SK-N-SH treated with all-trans-retinoic acid at 6 μM for 48 hours (cell line): ENCODE results near the gene ERVK3-1.
"Not testable (repeated sequence)": the region's sequence is repeated elsewhere in the genome, so short reads cannot be mapped to it uniquely, and the experiment has no call there.

Experiments
- ATAC-seq: fragments of 200-7000 bp; cut with Tn5 transposase; 3 replicates; pipeline ENCODE4 v1.9.1; 2020; ENCODE audit warnings: mild to moderate bottlenecking, moderate library complexity
- ARNTL ChIP-seq: fragments of 450-650 bp; formaldehyde crosslinking; IDR thresholded peaks from 2 replicates; pipeline ENCODE4 v1.5.0; 2020; ENCODE audit warnings: low read depth, mild to moderate bottlenecking, moderate library complexity, borderline replicate concordance
- BACH2 ChIP-seq: fragments of 250-450 bp; sonication (Bioruptor Pico); IDR thresholded peaks from 2 replicates; pipeline ENCODE4 v1.9.0; 2021; ENCODE audit warnings: mild to moderate bottlenecking, borderline replicate concordance
- CSDC2 ChIP-seq: fragments of 250-450 bp; sonication (Bioruptor Pico); IDR thresholded peaks from 2 replicates; pipeline ENCODE4 v1.5.0; 2020; ENCODE audit warnings: mild to moderate bottlenecking, moderate library complexity
- ESRRG ChIP-seq: fragments of 250-450 bp; sonication (Bioruptor Pico); IDR thresholded peaks from 2 replicates; pipeline ENCODE4 v1.6.1; 2021; ENCODE audit warnings: mild to moderate bottlenecking
- GLIS3 ChIP-seq: fragments of 250-450 bp; sonication (Bioruptor Pico); IDR thresholded peaks from 2 replicates; pipeline ENCODE4 v1.5.0; 2020; ENCODE audit warnings: mild to moderate bottlenecking, moderate library complexity
- PATZ1 ChIP-seq: fragments of 250-450 bp; sonication (Bioruptor Pico); IDR thresholded peaks from 2 replicates; pipeline ENCODE4 v1.8.0; 2020; ENCODE audit warnings: mild to moderate bottlenecking, moderate library complexity, borderline replicate concordance
- PPARA ChIP-seq: fragments of 250-450 bp; sonication (Bioruptor Pico); IDR thresholded peaks from 2 replicates; pipeline ENCODE4 v1.5.0; 2020; ENCODE audit warnings: mild to moderate bottlenecking, borderline replicate concordance
- SNAI2 ChIP-seq: fragments of 250-450 bp; sonication (Bioruptor Pico); IDR thresholded peaks from 2 replicates; pipeline ENCODE4 v1.5.0; 2020; ENCODE audit warnings: mild to moderate bottlenecking, moderate library complexity
- TCF4 ChIP-seq: fragments of 250-450 bp; sonication (Bioruptor Pico); IDR thresholded peaks from 2 replicates; pipeline ENCODE4 v1.8.0; 2021; ENCODE audit warnings: mild to moderate bottlenecking, moderate library complexity, borderline replicate concordance
- TOX ChIP-seq: fragments of 250-450 bp; sonication (Bioruptor Pico); IDR thresholded peaks from 2 replicates; pipeline ENCODE4 v1.8.0; 2021; ENCODE audit warnings: mild to moderate bottlenecking, moderate library complexity, borderline replicate concordance
- TSHZ2 ChIP-seq: fragments of 250-450 bp; sonication (Bioruptor Pico); IDR thresholded peaks from 2 replicates; pipeline ENCODE4 v1.5.0; 2020; ENCODE audit warnings: mild to moderate bottlenecking, moderate library complexity
- ZC3H10 ChIP-seq: fragments of 250-450 bp; sonication (Bioruptor Pico); IDR thresholded peaks from 2 replicates; pipeline ENCODE4 v1.5.1; 2021; ENCODE audit warnings: mild to moderate bottlenecking, moderate library complexity
- ZFP3 ChIP-seq: fragments of 250-450 bp; sonication (Bioruptor Pico); IDR thresholded peaks from 2 replicates; pipeline ENCODE4 v1.5.0; 2020; ENCODE audit warnings: mild to moderate bottlenecking, moderate library complexity
- ZNF565 ChIP-seq: fragments of 450-650 bp; formaldehyde crosslinking; conservative IDR thresholded peaks from 2 replicates; pipeline ENCODE4 v1.5.0; 2020; ENCODE audit warnings: low read depth, mild to moderate bottlenecking, moderate library complexity
- TF ChIP-seq, protein P1 (sequence below): fragments of 250-450 bp; sonication (Bioruptor Pico); IDR thresholded peaks from 2 replicates; pipeline ENCODE4 v1.8.0; 2021; ENCODE audit warnings: low read depth, mild to moderate bottlenecking, moderate library complexity, borderline replicate concordance
- TF ChIP-seq, protein P2 (sequence below): fragments of 250-450 bp; sonication (Bioruptor Pico); IDR thresholded peaks from 2 replicates; pipeline ENCODE4 v1.5.1; 2020; ENCODE audit warnings: low read depth, mild to moderate bottlenecking, moderate library complexity

ERVK3-1 gene

DNA sequence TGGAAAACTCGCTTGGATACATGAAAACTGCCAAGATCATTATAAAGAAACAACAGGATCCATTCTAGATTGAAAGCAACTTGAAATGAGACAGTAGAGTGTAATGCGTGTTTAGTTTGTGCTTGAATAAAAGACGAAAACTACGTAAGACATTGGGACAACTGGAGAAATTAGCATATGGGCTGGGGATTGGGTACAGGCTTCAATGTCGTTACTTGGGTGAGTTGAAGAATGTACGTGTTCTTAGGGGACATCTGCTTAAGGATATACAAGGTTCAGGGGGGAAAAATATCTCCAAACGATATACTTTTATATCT lies 471 bp upstream of the ERVK3-1 start (continued):
- TF ChIP-seq PATZ1 (CRISPR knock-in tag) (no peak), GLIS3 (CRISPR knock-in tag) (no peak), ZC3H10 (CRISPR knock-in tag) (no peak)

DNA sequence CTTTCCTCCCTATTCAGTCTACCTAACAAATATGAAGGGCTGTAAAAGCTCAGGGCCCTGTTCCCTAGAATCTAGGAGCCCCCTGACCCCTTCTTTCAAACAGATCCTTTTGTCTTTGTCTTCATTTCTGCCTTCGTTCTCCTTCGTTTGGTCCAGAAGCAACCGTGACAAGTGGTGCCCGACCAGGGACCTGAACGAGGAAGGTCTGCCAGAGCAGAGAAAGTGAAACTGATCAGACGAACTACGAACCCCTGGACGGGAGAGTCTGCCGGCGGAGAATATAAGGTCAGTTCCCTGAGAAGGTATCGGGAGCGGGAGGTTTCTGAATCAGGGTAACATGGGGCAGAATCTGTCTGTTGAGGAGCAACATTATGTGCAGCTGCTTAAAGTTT lies 751 bp downstream of the ERVK3-1 start:
- no peak; the same call in 2 of the 3 replicates for ATAC-seq
- TF ChIP-seq ZFP3 (no peak), ZNF565 (CRISPR knock-in tag) (no peak), BACH2 (no peak), CSDC2 (CRISPR knock-in tag) (no peak), ESRRG (no peak), SNAI2 (CRISPR knock-in tag) (no peak), TSHZ2 (CRISPR knock-in tag) (no peak), TOX (CRISPR knock-in tag) (no peak), ARNTL (CRISPR knock-in tag) (no peak), PPARA (CRISPR knock-in tag) (no peak), PATZ1 (CRISPR knock-in tag) (no peak)
- TF ChIP-seq, protein P1, sequence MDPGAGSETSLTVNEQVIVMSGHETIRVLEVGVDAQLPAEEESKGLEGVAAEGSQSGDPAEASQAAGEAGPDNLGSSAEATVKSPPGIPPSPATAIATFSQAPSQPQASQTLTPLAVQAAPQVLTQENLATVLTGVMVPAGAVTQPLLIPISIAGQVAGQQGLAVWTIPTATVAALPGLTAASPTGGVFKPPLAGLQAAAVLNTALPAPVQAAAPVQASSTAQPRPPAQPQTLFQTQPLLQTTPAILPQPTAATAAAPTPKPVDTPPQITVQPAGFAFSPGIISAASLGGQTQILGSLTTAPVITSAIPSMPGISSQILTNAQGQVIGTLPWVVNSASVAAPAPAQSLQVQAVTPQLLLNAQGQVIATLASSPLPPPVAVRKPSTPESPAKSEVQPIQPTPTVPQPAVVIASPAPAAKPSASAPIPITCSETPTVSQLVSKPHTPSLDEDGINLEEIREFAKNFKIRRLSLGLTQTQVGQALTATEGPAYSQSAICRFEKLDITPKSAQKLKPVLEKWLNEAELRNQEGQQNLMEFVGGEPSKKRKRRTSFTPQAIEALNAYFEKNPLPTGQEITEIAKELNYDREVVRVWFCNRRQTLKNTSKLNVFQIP = no peak
- TF ChIP-seq, protein P2, sequence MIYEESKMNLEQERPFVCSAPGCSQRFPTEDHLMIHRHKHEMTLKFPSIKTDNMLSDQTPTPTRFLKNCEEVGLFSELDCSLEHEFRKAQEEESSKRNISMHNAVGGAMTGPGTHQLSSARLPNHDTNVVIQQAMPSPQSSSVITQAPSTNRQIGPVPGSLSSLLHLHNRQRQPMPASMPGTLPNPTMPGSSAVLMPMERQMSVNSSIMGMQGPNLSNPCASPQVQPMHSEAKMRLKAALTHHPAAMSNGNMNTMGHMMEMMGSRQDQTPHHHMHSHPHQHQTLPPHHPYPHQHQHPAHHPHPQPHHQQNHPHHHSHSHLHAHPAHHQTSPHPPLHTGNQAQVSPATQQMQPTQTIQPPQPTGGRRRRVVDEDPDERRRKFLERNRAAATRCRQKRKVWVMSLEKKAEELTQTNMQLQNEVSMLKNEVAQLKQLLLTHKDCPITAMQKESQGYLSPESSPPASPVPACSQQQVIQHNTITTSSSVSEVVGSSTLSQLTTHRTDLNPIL = no peak
- TF ChIP-seq, all 23 proteins: peak for 0

GRCh38 chr19:58307736-58308135 lies 2.6 kb downstream of the ERVK3-1 start:
- ATAC-seq = no peak
- TF ChIP-seq, protein P2 = no peak
- TF ChIP-seq ZFP3 (no peak), PATZ1 (CRISPR knock-in tag) (no peak), ESRRG (no peak), TCF4 (no peak)
- TF ChIP-seq, protein P1 = no peak

DNA sequence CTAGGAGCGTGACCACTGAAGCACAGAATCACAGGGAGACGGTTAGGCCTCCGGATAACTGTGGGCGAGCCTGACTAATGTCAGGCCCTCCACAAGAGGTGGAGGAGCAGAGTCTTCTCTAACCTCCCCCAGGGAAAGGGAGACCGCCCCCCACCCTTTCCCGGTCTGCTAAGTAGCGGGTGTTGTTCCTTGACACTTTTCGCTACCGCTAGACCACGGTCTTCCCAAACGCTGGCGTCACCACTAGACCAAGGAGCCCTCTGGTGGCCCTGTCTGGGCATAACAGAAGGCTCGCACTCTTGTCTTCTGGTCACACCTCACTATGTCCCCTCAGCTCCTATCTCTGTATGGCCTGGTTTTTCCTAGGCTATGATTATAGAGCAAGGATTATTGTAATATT lies 5.5 kb downstream of the ERVK3-1 start:
- ATAC-seq = not testable (repeated sequence)
